Muscle of leg (tissue), 11 donors: ENCODE measurements around the gene GNB1L. TPM values are rescaled to one million over a fixed set of nuclear protein-coding genes. Genes with fewer than 3 reads are reported as not detected.

Experiments
- DNase-seq: peaks from one replicate; pipeline ENCODE4 v3.0.0; 2013
- H3K27ac ChIP-seq: one replicate; pipeline ENCODE4 v1.5.1; 2013; ENCODE audit warnings: mild to moderate bottlenecking, low read length, control low read depth
- H3K27me3 ChIP-seq: one replicate; pipeline ENCODE4 v1.6.1; 2013; ENCODE audit warnings: low read length; ENCODE audit not compliant: control insufficient read depth, insufficient read depth
- H3K36me3 ChIP-seq: one replicate; pipeline ENCODE4 v1.6.1; 2013; ENCODE audit warnings: low read length; ENCODE audit not compliant: control insufficient read depth, insufficient read depth
- H3K4me1 ChIP-seq: one replicate; pipeline ENCODE4 v1.6.1; 2013; ENCODE audit warnings: low read length; ENCODE audit not compliant: control insufficient read depth, insufficient read depth
- H3K4me3 ChIP-seq: one replicate; pipeline ENCODE4 v1.5.1; 2013; ENCODE audit warnings: low read length, control low read depth
- H3K9me3 ChIP-seq: replicated peaks from 2 replicates; pipeline ENCODE4 v1.6.1; 2013; ENCODE audit warnings: low read depth, low read length; ENCODE audit not compliant: control insufficient read depth
- WGBS: methylation state at CpG from one replicate; pipeline ENCODE4 v1.1.5; 2013; ENCODE audit warnings: missing lambda C conversion rate; ENCODE audit not compliant: insufficient coverage; 5-methylcytosine and 5-hydroxymethylcytosine counted together
- polyA plus RNA-seq, 8 donors: library from polyadenylated mRNA; unstranded; fragments of 120-200 nt; gene quantifications; one replicate each; pipeline versions ENCODE4 v1.2.1 to v1.2.3, GENCODE V29; 2013; ENCODE audit warnings: inconsistent platforms in 1 of 8, low replicate concordance in 1 of 8; ENCODE audit not compliant: insufficient read length in 8 of 8, insufficient read depth in 1 of 8
- total RNA-seq: library from RNA; stranded (reverse); fragments of 120-200 nt; gene quantifications from one replicate; pipeline ENCODE4 v1.2.4, GENCODE V29; 2013

Gene GNB1L
- total and polyA plus RNA-seq, 9 donors = 3.0 to 6.9 (median 4.6) TPM

DNA sequence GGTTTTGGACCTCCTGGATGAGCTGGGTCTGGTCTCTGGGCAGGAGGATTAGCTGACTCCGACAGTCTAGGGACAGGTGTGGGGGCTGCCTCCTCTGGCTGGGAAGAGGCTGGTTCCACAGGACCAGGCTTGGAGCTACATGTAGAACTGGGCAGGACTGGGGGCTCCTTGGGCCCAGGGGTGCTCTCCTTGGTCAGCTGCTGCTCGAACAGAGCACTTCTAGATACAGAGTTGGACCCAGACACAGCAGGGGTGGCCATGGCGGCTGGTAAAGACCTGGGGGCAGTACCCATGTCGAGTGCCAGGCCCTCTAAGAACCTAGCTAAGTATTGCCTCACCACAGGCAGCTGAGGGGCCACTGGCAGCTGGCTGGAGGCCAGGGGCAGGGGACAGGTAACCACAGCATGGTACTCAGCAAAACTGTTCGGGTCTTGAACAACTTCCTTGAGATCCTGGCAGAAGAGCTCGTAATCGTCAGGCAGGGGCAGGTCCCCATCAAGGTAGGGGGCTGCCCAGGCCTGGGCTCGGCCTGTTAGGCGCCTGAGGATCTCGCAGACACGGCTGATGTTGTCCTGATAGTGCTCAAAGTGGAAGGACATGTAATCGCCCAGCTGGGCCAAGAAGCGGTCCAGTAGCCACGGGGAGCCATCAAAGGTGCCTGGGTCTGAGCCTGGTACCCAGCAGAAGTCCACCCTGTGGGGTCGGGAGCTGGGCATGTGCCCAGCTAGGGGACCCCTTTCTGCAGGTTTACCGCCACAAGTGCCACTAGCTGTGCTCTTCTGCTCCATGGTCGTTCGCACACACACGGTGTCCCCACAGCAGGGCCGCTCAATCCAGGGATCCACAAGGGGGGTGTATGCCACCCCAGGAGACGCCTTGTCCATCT lies 3.1 kb downstream of the GNB1L start:
- H3K36me3 ChIP-seq = peaks cover 40% of the 10 kb centered on the region
- DNase-seq = no peak
- H3K27ac ChIP-seq = no peak overlapping the region
- WGBS = 91% methylated on average over 21 of the region's 21 CpGs
- H3K4me3 ChIP-seq = no peak overlapping the region
- peaks cover 4% of the 10 kb centered on the region for H3K9me3 ChIP-seq
- peaks cover 28% of the 10 kb centered on the region for H3K4me1 ChIP-seq
- H3K27me3 ChIP-seq = no peaks in the 10 kb centered on the region

DNA sequence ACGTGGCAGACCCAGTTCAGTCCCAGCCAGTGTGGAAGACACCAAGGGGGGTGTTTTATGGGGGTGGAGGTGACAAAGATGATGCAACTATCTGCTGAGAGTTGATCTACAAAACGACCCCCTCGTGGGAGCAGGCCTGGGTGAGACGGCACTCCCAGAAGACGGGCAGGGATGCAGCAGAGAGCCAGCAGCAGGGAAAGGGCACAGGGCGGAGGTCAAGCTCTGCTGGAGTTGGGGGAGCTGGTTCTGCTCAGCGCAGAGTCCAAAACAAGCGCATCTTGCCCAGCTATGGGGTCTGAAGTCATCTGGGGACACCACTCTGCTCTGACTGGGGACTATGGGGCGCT lies 3.9 kb downstream of the GNB1L start:
- WGBS = 85% methylated on average over 9 of the region's 9 CpGs
- Histone ChIP-seq H3K4me1 (peaks cover 24% of the 10 kb centered on the region), H3K9me3 (peaks cover 4% of the 10 kb centered on the region), H3K36me3 (peaks cover 40% of the 10 kb centered on the region), H3K27ac (no peak overlapping the region), H3K4me3 (no peak overlapping the region), H3K27me3 (no peaks in the 10 kb centered on the region)
- DNase-seq = no peak

DNA sequence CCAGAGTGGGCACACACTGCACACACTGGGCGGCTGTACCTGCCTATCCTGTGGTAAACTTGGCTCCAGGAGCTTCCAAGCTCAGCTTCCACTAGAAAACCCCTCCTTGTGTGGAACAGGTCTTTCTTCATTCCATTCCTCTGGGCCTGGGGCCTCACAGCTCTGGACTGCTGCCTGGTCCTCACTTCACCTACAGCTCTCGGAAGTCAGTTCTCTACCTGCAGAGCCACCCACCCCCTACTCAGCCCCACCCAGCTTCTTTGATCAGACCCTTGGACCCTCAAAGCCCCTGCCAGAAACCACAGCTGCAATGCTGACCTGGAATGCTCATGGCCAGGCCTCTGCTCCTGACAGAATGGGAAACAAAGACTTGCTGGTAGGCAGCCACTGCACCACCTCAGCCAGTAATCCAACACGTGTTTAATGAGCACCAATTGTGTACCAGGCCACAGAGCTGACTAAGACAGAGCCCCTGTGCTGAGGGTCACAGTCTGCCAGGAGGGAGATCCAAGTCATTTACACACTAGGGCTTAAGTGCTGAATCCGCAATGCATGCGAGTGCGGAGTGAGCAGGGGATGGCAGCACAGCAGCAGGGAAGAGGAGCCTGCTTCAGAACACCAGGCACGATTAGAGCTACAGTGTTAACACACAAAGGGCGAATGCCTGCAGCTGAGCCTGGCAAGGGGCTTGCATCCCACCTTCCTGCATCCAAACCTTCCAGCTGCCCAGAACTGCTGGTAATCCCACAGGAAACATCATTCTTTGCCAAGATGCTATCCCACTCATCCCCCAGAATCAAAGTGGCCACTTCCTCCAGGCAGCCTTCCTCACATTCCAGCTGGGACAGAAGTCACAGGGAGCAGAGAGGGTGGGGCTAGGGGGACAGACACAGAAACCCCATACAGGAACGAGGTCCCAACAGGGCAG lies 4.6 kb downstream of the GNB1L start:
- H3K27ac ChIP-seq = no peak overlapping the region
- WGBS = 85% methylated on average over 7 of the region's 9 CpGs

DNA sequence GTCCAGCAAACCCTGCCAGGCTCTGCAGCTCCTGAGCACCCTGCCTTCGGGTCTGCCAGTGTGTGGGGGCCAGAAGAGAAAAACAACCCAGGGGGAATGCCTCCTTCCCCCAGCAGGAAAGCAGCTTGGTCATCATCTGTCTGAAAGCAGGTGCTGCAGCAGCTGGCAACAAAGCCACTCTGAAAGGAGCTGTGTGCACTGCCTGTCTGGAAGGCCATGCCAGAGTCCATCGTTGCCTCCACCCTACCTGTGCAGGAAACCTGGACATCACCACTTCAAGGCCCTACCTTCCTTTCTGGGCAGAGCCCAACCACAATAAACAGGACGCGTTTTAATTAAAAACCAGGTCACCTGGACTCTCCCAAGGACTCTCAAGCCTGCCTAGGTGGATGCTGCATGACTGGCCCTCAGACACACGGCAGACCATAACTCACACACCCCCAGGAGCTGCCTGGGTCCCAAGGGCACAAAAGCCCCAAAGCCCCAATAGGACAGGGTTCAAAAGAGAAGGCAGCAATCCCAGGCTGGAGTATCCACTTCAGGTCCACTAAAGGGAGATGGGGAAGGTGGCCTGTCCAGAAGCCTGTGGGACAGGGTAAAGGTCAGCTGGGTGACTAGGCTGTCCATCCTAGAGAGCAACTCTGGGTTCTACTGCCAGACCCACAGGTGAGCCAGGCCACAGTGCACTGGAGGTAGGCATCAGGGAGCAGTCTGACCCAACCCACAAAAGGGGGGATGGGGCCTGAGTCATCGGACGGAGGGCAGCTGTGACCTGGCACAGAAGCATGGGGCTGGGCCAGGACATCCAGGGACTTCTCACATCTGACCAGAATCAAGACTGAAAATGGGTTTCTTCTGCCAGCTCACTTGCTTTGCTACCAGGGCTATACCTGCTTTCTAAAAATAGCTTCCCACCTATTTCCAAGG lies 6.1 kb downstream of the GNB1L start:
- H3K4me1 ChIP-seq = peaks cover 36% of the 10 kb centered on the region
- no peak for DNase-seq
- whole genome bisulfite sequencing = 88% methylated on average over 4 of the region's 7 CpGs
- no peak overlapping the region for H3K27ac ChIP-seq
- peaks cover 4% of the 10 kb centered on the region for H3K9me3 ChIP-seq
- no peaks in the 10 kb centered on the region for H3K27me3 ChIP-seq
- peaks cover 40% of the 10 kb centered on the region for H3K36me3 ChIP-seq
- no peak overlapping the region for H3K4me3 ChIP-seq

More for the DNA sequence above, 4.6 kb downstream of the GNB1L start:
- no peak for DNase-seq
- no peak overlapping the region for H3K4me3 ChIP-seq
- peaks cover 40% of the 10 kb centered on the region for H3K36me3 ChIP-seq
- peaks cover 4% of the 10 kb centered on the region for H3K9me3 ChIP-seq
- H3K4me1 ChIP-seq = peaks cover 26% of the 10 kb centered on the region
- no peaks in the 10 kb centered on the region for H3K27me3 ChIP-seq

DNA sequence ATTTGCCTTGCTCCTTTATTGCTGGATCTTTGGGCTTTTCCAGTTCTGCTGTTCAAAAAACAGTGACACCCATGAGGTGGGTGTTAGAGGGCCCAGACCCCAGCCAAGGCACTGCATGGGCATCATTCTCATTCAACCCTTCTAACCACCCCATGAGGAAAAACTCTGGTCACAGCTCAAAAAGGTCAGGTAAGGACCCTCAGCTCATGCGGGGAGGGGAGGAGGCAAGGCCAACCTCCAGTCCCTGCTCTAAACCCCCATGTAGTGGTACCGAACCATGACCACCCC lies 7.4 kb downstream of the GNB1L start:
- Histone ChIP-seq H3K27ac (no peak overlapping the region), H3K4me3 (no peak overlapping the region), H3K9me3 (peaks cover 4% of the 10 kb centered on the region), H3K27me3 (no peaks in the 10 kb centered on the region), H3K4me1 (peaks cover 28% of the 10 kb centered on the region), H3K36me3 (peaks cover 40% of the 10 kb centered on the region)
- DNase-seq = no peak
- WGBS = 80% methylated on average over 1 of the region's 2 CpGs

DNA sequence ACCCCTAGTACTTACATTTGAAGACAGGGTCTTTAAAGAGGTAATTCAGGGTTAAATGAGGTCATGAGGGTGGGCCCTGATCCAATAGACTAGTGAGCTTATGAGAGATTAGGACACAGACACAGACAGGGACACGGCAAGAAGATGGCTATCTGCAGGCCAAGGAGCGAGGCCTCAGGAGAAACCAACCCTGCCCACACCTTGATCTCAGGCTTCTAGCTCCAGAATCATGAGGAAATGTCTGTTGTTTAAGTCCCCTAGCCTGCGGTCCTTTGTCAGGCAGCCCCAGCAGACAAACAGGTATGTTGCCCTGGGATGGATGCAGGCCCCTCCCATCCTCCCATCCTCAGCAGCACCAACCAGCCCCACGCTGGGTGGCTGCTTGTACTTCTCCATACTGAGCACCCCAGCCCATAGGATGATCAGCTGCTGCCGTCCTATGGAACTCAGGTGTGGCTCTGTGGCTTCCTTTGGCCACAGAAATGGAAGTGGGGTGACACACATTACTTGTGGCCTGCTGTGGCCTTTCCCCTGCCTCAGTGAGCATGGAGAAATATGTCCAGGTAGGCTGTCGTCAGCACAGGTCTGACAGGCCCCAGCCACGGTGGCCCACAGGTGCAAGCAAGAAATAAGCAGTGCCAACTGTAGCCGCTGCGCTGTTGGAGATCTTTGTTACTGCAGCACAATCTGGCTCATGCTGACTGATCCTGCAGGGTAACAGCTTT lies 7.9 kb downstream of the GNB1L start:
- Histone ChIP-seq H3K27me3 (no peaks in the 10 kb centered on the region), H3K4me3 (no peak overlapping the region), H3K4me1 (peaks cover 27% of the 10 kb centered on the region), H3K9me3 (peaks cover 4% of the 10 kb centered on the region), H3K27ac (no peak overlapping the region), H3K36me3 (peaks cover 36% of the 10 kb centered on the region)
- 79% methylated on average over 7 of the region's 9 CpGs for WGBS
- DNase-seq = no peak

DNA sequence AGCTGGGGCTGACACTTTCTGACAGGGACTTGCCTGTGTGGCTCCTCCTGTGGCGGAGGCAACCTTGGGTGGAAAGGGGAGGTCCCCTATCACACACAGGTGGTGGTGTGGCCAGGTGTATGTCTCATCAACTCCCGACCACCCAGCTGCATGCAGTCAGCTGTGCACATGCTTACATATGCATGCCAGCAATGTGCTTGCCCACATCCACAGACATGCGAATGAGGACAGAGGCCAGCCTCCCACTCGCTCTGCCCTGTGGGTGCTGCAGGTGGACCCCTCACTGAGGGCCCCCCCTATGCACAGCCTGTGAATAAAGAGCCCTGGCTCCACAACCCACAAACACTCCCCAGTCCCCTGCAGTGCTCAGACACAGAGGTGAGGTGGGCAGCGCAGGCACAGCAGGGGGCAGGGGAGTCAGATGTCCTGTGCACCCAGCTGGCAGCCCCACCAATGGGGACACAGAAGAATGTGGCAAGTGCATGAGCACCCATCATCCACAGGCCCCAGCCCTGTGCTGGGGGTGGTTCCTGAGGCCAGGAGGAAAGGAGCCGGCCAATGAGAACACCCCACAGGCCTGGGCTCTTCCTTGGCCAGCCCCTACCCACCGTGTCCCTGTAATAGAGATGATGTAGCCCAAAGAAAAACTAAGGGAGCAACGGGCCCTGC lies 9.5 kb downstream of the GNB1L start:
- Histone ChIP-seq H3K4me3 (no peak overlapping the region), H3K9me3 (peaks cover 4% of the 10 kb centered on the region), H3K36me3 (peaks cover 20% of the 10 kb centered on the region), H3K27me3 (no peaks in the 10 kb centered on the region), H3K4me1 (peaks cover 27% of the 10 kb centered on the region), H3K27ac (no peak overlapping the region)
- WGBS = 80% methylated on average over 3 of the region's 8 CpGs
- no peak for DNase-seq

DNA sequence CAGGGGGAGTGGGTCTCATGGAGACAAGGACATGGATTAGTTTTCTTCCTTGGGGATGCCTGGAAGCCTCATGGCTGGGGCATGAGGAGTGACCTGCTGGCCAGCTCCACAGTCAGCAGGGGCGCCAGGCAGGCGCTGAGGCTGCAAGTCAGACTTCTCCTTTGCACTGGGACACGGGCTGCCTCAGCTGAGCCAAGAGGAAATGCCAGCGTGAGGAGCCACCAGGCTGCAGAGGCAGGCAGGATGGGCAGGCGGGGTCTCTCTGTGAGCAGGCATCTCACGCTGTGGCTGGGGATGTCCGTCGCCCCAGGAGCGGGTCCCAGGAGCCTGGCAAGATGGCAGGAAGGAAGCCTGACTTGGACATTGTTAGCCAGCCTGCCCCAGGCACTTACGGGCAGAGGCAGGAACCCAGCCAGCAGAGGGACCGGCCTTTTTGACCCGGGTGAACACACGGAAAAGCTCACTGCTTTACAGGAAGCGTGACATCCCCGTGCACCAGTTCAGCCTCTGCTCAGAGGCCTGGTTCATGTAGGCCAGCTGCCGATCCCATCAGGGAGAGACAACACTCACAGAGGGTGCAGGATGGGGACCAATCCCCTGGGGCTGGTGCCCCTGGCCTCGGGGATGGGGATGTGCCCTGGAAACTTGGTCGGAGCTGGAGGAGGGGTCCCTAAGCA lies 10.2 kb downstream of the GNB1L start:
- DNase-seq = peak; percentile 69
- H3K36me3 ChIP-seq = peaks cover 15% of the 10 kb centered on the region
- peak overlapping the region; percentile 11 for H3K27ac ChIP-seq
- H3K4me3 ChIP-seq = no peak overlapping the region
- H3K4me1 ChIP-seq = peaks cover 27% of the 10 kb centered on the region
- no peaks in the 10 kb centered on the region for H3K27me3 ChIP-seq
- WGBS = 53% methylated on average over 16 of the region's 18 CpGs
- H3K9me3 ChIP-seq = peaks cover 4% of the 10 kb centered on the region
